ENCODE data around the gene ZDHHC6. TPM values are rescaled to one million over a fixed set of nuclear protein-coding genes. Genes with fewer than 3 reads are reported as not detected.
A peak's percentile ranks its signal among the peaks of the same experiment; 100 is the strongest.

The ZDHHC6 gene
- total RNA-seq, 3 donors from 2014 or later (not counting 1 experiment from before 2014, with no cell fraction given): 29.1 to 36.1 (median 30.2) TPM

GRCh38 chr10:112475575-112476218 is 29.0 kb upstream of the ZDHHC6 start:
- H3K27ac ChIP-seq (ENCODE audit: low read length): no peak overlapping the region
- intact Hi-C loops (cut with micrococcal nuclease): loop anchor here (2.0 kb wide), 1 partner anchor 909 kb away; no protein-coding TSS in a partner anchor

GRCh38 chr10:112471878-112472487 is 25.3 kb upstream of the ZDHHC6 start:
- intact Hi-C loops (cut with micrococcal nuclease): no loop called here
- peaks cover 0 to 12% of the 10 kb centered on the region in 2 donors for H3K4me1 Mint-ChIP-seq
- 42% methylated on average over 3 of the region's 4 CpGs for WGBS (ENCODE audit: insufficient coverage)
- ATAC-seq (peak; percentile 71 to 83 (median 82)), DNase-seq (peak in 1 of 2 donors; percentile 65)
- no peaks in the 10 kb centered on the region for H3K36me3 Mint-ChIP-seq
- Histone ChIP-seq H3K4me1 (ENCODE audit: control insufficient read depth, insufficient read depth, low read length) (no peaks in the 10 kb centered on the region), H3K36me3 (ENCODE audit: control insufficient read depth, insufficient read depth, low read length) (peaks cover 2% of the 10 kb centered on the region), H3K27me3 (ENCODE audit: control insufficient read depth, insufficient read depth, low read length) (no peaks in the 10 kb centered on the region), H3K27ac (ENCODE audit: low read length) (no peak overlapping the region), H3K4me3 (ENCODE audit: low read length) (no peak overlapping the region), H3K9me3 (ENCODE audit: control insufficient read depth, insufficient read depth, low read length) (no peaks in the 10 kb centered on the region)
- no peak overlapping the region for H3K4me3 Mint-ChIP-seq
- no peaks in the 10 kb centered on the region for H3K27me3 Mint-ChIP-seq (ENCODE audit: low read depth in 2 of 2)
- no peaks in the 10 kb centered on the region for H3K9me3 Mint-ChIP-seq
- H3K27ac Mint-ChIP-seq: peak overlapping the region in 1 of 2 donors; percentile 7
- peak; percentile 72 for TF ChIP-seq CTCF (IDR thresholded peaks at IDR 0.05)

More at GRCh38 chr10:112475575-112476218, 29.0 kb upstream of the ZDHHC6 start:
- DNase-seq (peak in 1 of 2 donors; percentile 20), ATAC-seq (no peak)
- H3K36me3 Mint-ChIP-seq: no peaks in the 10 kb centered on the region
- no peaks in the 10 kb centered on the region for H3K27me3 Mint-ChIP-seq (ENCODE audit: low read depth in 2 of 2)
- no peak overlapping the region for H3K4me3 Mint-ChIP-seq
- Histone ChIP-seq H3K36me3 (ENCODE audit: control insufficient read depth, insufficient read depth, low read length) (no peaks in the 10 kb centered on the region), H3K27me3 (ENCODE audit: control insufficient read depth, insufficient read depth, low read length) (no peaks in the 10 kb centered on the region), H3K9me3 (ENCODE audit: control insufficient read depth, insufficient read depth, low read length) (no peaks in the 10 kb centered on the region), H3K4me3 (ENCODE audit: low read length) (no peak overlapping the region), H3K4me1 (ENCODE audit: control insufficient read depth, insufficient read depth, low read length) (no peaks in the 10 kb centered on the region)
- no peaks in the 10 kb centered on the region for H3K9me3 Mint-ChIP-seq
- peaks cover 0 to 21% of the 10 kb centered on the region in 2 donors for H3K4me1 Mint-ChIP-seq
- WGBS (ENCODE audit: insufficient coverage): 93% methylated on average over 3 of the region's 3 CpGs
- TF ChIP-seq CTCF (IDR thresholded peaks at IDR 0.05): peak; percentile 12
- no peak overlapping the region for H3K27ac Mint-ChIP-seq

- Histone ChIP-seq H3K4me1 (ENCODE audit: control insufficient read depth, insufficient read depth, low read length) (no peaks in the 10 kb centered on the region), H3K36me3 (ENCODE audit: control insufficient read depth, insufficient read depth, low read length) (peaks cover 18% of the 10 kb centered on the region), H3K9me3 (ENCODE audit: control insufficient read depth, insufficient read depth, low read length) (no peaks in the 10 kb centered on the region), H3K4me3 (ENCODE audit: low read length) (no peak overlapping the region), H3K27me3 (ENCODE audit: control insufficient read depth, insufficient read depth, low read length) (no peaks in the 10 kb centered on the region), H3K27ac (ENCODE audit: low read length) (no peak overlapping the region)
- DNase-seq (no peak), ATAC-seq (no peak)
- no peak for TF ChIP-seq CTCF (IDR thresholded peaks at IDR 0.05)
- Mint-ChIP-seq H3K36me3 (peaks cover 9% of the 10 kb centered on the region), H3K27ac (no peak overlapping the region), H3K4me1 (peaks cover 0 to 7% of the 10 kb centered on the region in 2 donors), H3K9me3 (no peaks in the 10 kb centered on the region), H3K4me3 (no peak overlapping the region), H3K27me3 (ENCODE audit: low read depth in 2 of 2) (no peaks in the 10 kb centered on the region)
- 83% methylated on average over 1 of the region's 1 CpG for WGBS (ENCODE audit: insufficient coverage)
- intact Hi-C loops (cut with micrococcal nuclease): no loop called here
Observed at GRCh38 chr10:112467541-112468075, 20.9 kb upstream of the ZDHHC6 start.

All from natural killer cell (primary cell).